CD4-positive, alpha-beta T cell (primary cell): Measurements from ENCODE around the gene GPR142. TPM values are rescaled to one million over a fixed set of nuclear protein-coding genes. Genes with fewer than 3 reads are reported as not detected.

Experiments used
- ATAC-seq: fragments of 200-7000 bp; cut with Tn5 transposase; one replicate; pipeline ENCODE4 v1.10.0; 2022; ENCODE audit warnings: mild to moderate bottlenecking; ENCODE audit not compliant: poor library complexity
- CTCF ChIA-PET: fragments of 350-600 bp; sonication (Branson Sonifier 250); formaldehyde crosslinking; loops from one replicate; lab custom pipeline; 2021; ENCODE audit warnings: antibody characterized with exemption, inconsistent platforms; lab: Charles Lee
- POLR2A ChIA-PET: fragments of 350-600 bp; sonication (Branson Sonifier 250); formaldehyde crosslinking; loops from one replicate; lab custom pipeline; 2021; ENCODE audit warnings: antibody characterized with exemption, inconsistent platforms; lab: Charles Lee
- DNase-seq, 14 experiments: peaks; one replicate each; pipeline ENCODE4 v3.0.0-alpha.2; 2013 to 2020; ENCODE audit warnings: mixed read lengths in 2 of 14
- H3K27ac ChIP-seq, 2 donors: one replicate each; pipeline versions ENCODE4 v1.5.1 to v1.7.0; 2013; ENCODE audit warnings: low read length in 2 of 2, low read depth in 1 of 2, mild to moderate bottlenecking in 1 of 2
- H3K27me3 ChIP-seq, 2 experiments: 1 replicate in 1 of 2; 2 replicates in 1 of 2; pipeline versions ENCODE4 v1.6.1 to v1.7.0; 2013; ENCODE audit warnings: low read length in 2 of 2, control low read depth in 1 of 2, mild to moderate bottlenecking in 1 of 2, moderate library complexity in 1 of 2; ENCODE audit not compliant: insufficient read depth in 2 of 2, control insufficient read depth in 1 of 2
- H3K36me3 ChIP-seq: one replicate; pipeline ENCODE4 v1.6.1; 2013; ENCODE audit warnings: low read length, control low read depth; ENCODE audit not compliant: insufficient read depth
- H3K4me1 ChIP-seq: one replicate; pipeline ENCODE4 v1.6.1; 2013; ENCODE audit warnings: low read length, control low read depth; ENCODE audit not compliant: insufficient read depth
- H3K4me3 ChIP-seq: one replicate; pipeline ENCODE4 v1.5.1; 2013; ENCODE audit warnings: mild to moderate bottlenecking, low read length, moderate library complexity
- H3K9me3 ChIP-seq, 2 experiments: 1 replicate in 1 of 2; 2 replicates in 1 of 2; pipeline versions ENCODE4 v1.6.1 to v1.7.0; 2013; ENCODE audit warnings: low read length in 2 of 2, mild to moderate bottlenecking in 2 of 2, control low read depth in 1 of 2, moderate library complexity in 1 of 2; ENCODE audit not compliant: control insufficient read depth in 1 of 2, insufficient read depth in 1 of 2
- H3K27ac Mint-ChIP-seq: one replicate; pipeline ENCODE4 v1.8.0; 2020; ENCODE audit warnings: mixed read lengths
- H3K27me3 Mint-ChIP-seq: one replicate; pipeline ENCODE4 v1.8.0; 2021; ENCODE audit warnings: mixed read lengths
- H3K36me3 Mint-ChIP-seq: one replicate; pipeline ENCODE4 v1.8.0; 2021; ENCODE audit warnings: low read depth, mixed read lengths
- H3K4me1 Mint-ChIP-seq: one replicate; pipeline ENCODE4 v1.8.0; 2021; ENCODE audit warnings: low read depth, mixed read lengths
- H3K4me3 Mint-ChIP-seq: one replicate; pipeline ENCODE4 v1.8.0; 2020; ENCODE audit warnings: mild to moderate bottlenecking, mixed read lengths
- H3K9me3 Mint-ChIP-seq: one replicate; pipeline ENCODE4 v1.8.0; 2020; ENCODE audit warnings: mixed read lengths
- intact Hi-C, 2 experiments: fragments of 100-400 bp; cut with DNase I in 1 of 2; cut with micrococcal nuclease in 1 of 2; formaldehyde crosslinking; loops; one replicate each; pipeline versions ENCODE4 v1.15.1 to v1.9.0; 2023 to 2025; cut with DNase I, micrococcal nuclease
- polyA plus RNA-seq, 2 donors: library from polyadenylated mRNA; unstranded; fragments of 120-200 nt; gene quantifications; one replicate each; pipeline ENCODE4 v1.2.1, GENCODE V29; 2013
- total RNA-seq, 174 experiments: library from RNA in 2 of 174; stranded (reverse) in 2 of 174; gene quantifications; one replicate each; pipeline ENCODE4 v1.2.3 and lab custom pipeline; 2021 to 2026
- TF ChIP-seq, protein P1 (sequence below): fragments of 200-600 bp; IDR thresholded peaks from one replicate; pipeline ENCODE4 v1.8.0; 2022; ENCODE audit warnings: antibody characterized with exemption, mild to moderate bottlenecking

Gene GPR142, protein sequence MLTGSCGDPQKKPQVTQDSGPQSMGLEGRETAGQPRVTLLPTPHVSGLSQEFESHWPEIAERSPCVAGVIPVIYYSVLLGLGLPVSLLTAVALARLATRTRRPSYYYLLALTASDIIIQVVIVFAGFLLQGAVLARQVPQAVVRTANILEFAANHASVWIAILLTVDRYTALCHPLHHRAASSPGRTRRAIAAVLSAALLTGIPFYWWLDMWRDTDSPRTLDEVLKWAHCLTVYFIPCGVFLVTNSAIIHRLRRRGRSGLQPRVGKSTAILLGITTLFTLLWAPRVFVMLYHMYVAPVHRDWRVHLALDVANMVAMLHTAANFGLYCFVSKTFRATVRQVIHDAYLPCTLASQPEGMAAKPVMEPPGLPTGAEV
- total RNA-seq (not detected), total RNA-seq (lab: John Stamatoyannopoulos, UW) (0 to 0.21 (median 0) reads per million in 172 experiments)
- polyA plus RNA-seq (2013, experiment 1 of 2): not detected
- polyA plus RNA-seq (2013, experiment 2 of 2): not detected

DNA sequence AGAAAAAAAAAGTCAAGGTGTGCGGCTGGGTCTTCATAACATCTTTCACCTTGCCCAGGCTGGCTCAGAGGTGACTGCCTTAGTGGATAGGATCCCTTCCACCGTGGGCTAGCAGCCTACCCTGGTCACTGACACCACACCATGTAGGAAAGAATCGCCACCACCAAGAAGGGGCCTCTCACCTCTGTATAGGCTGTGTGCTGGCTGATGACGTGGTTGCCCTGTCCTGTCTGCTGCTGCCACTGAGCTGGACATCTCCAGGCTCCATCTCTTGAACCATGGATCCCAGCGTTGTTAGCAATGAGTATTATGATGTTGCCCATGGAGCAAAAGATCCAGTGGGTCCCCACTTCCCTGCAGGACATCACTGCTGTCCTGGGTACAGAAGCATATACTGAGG, at the start of gene GPR142:
Gene GPR142, plus strand, starts transcription at position 301 of the 400 bp plus-strand sequence. CDS start 2,035 bp downstream, outside the sequence.
- no peak within 1 kb of the TSS for H3K27ac ChIP-seq
- H3K9me3 ChIP-seq: no peaks in the 10 kb centered on the region
- no peak for ATAC-seq
- Mint-ChIP-seq H3K27me3 (peaks cover 7% of the 10 kb centered on the region), H3K27ac (no peak within 1 kb of the TSS), H3K36me3 (no peaks in the 10 kb centered on the region), H3K4me1 (peaks cover 14% of the 10 kb centered on the region), H3K4me3 (no peak within 1 kb of the TSS), H3K9me3 (no peaks in the 10 kb centered on the region)
- H3K27me3 ChIP-seq: no peaks in the 10 kb centered on the region
- TF ChIP-seq, protein P1, sequence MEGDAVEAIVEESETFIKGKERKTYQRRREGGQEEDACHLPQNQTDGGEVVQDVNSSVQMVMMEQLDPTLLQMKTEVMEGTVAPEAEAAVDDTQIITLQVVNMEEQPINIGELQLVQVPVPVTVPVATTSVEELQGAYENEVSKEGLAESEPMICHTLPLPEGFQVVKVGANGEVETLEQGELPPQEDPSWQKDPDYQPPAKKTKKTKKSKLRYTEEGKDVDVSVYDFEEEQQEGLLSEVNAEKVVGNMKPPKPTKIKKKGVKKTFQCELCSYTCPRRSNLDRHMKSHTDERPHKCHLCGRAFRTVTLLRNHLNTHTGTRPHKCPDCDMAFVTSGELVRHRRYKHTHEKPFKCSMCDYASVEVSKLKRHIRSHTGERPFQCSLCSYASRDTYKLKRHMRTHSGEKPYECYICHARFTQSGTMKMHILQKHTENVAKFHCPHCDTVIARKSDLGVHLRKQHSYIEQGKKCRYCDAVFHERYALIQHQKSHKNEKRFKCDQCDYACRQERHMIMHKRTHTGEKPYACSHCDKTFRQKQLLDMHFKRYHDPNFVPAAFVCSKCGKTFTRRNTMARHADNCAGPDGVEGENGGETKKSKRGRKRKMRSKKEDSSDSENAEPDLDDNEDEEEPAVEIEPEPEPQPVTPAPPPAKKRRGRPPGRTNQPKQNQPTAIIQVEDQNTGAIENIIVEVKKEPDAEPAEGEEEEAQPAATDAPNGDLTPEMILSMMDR: no peak
- CTCF ChIA-PET: interaction anchor here (0.6 to 2.1 kb wide), 8 partner anchors 9 to 126 kb away, joined by 3 to 22 read pairs (median 4); no protein-coding TSS in a partner anchor
- DNase-seq: no peak
- intact Hi-C loops: loop anchor here (5.0 kb wide), 2 partner anchors 65 to 155 kb away; partner anchors contain the start of gene TTYH2 (in 1 of the 2)
- POLR2A ChIA-PET: no interaction called here
- H3K4me1 ChIP-seq: peaks cover 19% of the 10 kb centered on the region
- peak within 1 kb of the TSS; percentile 30 for H3K4me3 ChIP-seq
- H3K36me3 ChIP-seq: no peaks in the 10 kb centered on the region

DNA sequence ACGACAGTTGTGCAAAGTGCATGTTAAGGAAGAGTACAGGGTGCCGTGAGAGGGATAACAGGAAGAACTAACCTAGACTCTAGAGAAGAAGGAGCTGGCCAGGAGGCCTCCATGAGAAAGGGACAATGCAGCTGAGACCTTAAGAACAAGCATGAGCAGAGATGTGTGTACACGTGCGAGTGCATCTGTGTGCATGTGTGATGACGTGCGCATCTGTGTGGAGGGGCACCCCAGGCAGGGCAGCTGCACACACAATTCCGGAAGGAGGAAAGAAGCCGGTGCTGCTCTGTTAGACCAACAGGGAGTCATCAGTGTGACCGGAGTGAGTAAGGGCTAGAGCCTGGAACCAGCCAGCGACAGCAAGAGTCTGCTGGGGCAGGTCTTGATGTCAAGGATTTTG, 48.9 kb upstream of the GPR142 start:
- Mint-ChIP-seq H3K4me3 (no peak overlapping the region), H3K27me3 (peaks cover 9% of the 10 kb centered on the region), H3K27ac (no peak overlapping the region), H3K9me3 (no peaks in the 10 kb centered on the region), H3K4me1 (no peaks in the 10 kb centered on the region), H3K36me3 (no peaks in the 10 kb centered on the region)
- POLR2A ChIA-PET: no interaction called here
- DNase-seq: no peak
- Histone ChIP-seq H3K4me3 (no peak overlapping the region), H3K27ac (no peak overlapping the region), H3K27me3 (peaks cover 0 to 5% of the 10 kb centered on the region in 2 experiments), H3K4me1 (no peaks in the 10 kb centered on the region), H3K36me3 (no peaks in the 10 kb centered on the region), H3K9me3 (no peaks in the 10 kb centered on the region)
- ATAC-seq: no peak
- intact Hi-C loops: no loop called here
- CTCF ChIA-PET: no interaction called here
- TF ChIP-seq, protein P1: no peak

GRCh38 chr17:74324521-74324920, 42.8 kb upstream of the GPR142 start:
- POLR2A ChIA-PET: no interaction called here
- Histone ChIP-seq H3K4me1 (peaks cover 31% of the 10 kb centered on the region), H3K27ac (no peak overlapping the region), H3K4me3 (no peak overlapping the region), H3K9me3 (no peaks in the 10 kb centered on the region), H3K27me3 (peaks cover 0 to 11% of the 10 kb centered on the region in 2 experiments), H3K36me3 (no peaks in the 10 kb centered on the region)
- ATAC-seq (no peak), DNase-seq (no peak)
- intact Hi-C loops: no loop called here
- Mint-ChIP-seq H3K4me3 (no peak overlapping the region), H3K27ac (no peak overlapping the region), H3K27me3 (peaks cover 24% of the 10 kb centered on the region), H3K9me3 (no peaks in the 10 kb centered on the region), H3K36me3 (no peaks in the 10 kb centered on the region), H3K4me1 (peaks cover 25% of the 10 kb centered on the region)
- TF ChIP-seq, protein P1: no peak
- CTCF ChIA-PET: no interaction called here
